Natural killer cell (primary cell): Measurements from ENCODE around the gene FGFR2. TPM values are rescaled to one million over a fixed set of nuclear protein-coding genes. Genes with fewer than 3 reads are reported as not detected.

Experiments
- ATAC-seq, 3 donors: fragments of 150-1000 bp in 2 of 3; fragments of 200-7000 bp in 1 of 3; cut with Tn5 transposase; 1 replicate in 1 of 3; 2 replicates in 2 of 3; pipeline ENCODE4 v1.10.0; 2021; ENCODE audit warnings: mild to moderate bottlenecking in 2 of 3, moderate library complexity in 2 of 3
- DNase-seq, 2 donors: peaks; one replicate each; pipeline versions ENCODE4 v3.0.0 to v3.0.0-alpha.2; 2013 to 2021; ENCODE audit warnings: mixed read lengths in 1 of 2
- H3K27ac ChIP-seq: one replicate; pipeline ENCODE4 v1.5.1; 2013; ENCODE audit warnings: mild to moderate bottlenecking, low read length
- H3K27me3 ChIP-seq: one replicate; pipeline ENCODE4 v1.6.1; 2013; ENCODE audit warnings: low read length; ENCODE audit not compliant: control insufficient read depth, insufficient read depth
- H3K36me3 ChIP-seq: one replicate; pipeline ENCODE4 v1.6.1; 2013; ENCODE audit warnings: low read length; ENCODE audit not compliant: control insufficient read depth, insufficient read depth
- H3K4me1 ChIP-seq: one replicate; pipeline ENCODE4 v1.6.1; 2013; ENCODE audit warnings: low read length; ENCODE audit not compliant: control insufficient read depth, insufficient read depth
- H3K4me3 ChIP-seq: one replicate; pipeline ENCODE4 v1.5.1; 2013; ENCODE audit warnings: low read length
- H3K9me3 ChIP-seq: one replicate; pipeline ENCODE4 v1.6.1; 2013; ENCODE audit warnings: low read length; ENCODE audit not compliant: control insufficient read depth, insufficient read depth
- H3K27ac Mint-ChIP-seq, 2 donors: one replicate each; pipeline ENCODE4 v1.8.0; 2022; ENCODE audit warnings: mild to moderate bottlenecking in 2 of 2, mixed read lengths in 2 of 2, moderate library complexity in 1 of 2
- H3K27me3 Mint-ChIP-seq, 2 donors: one replicate each; pipeline ENCODE4 v1.8.0; 2022; ENCODE audit warnings: low read depth in 2 of 2, mixed read lengths in 2 of 2
- H3K36me3 Mint-ChIP-seq: one replicate; pipeline ENCODE4 v1.8.0; 2022; ENCODE audit warnings: mixed read lengths
- H3K4me1 Mint-ChIP-seq, 2 donors: one replicate each; pipeline ENCODE4 v1.8.0; 2022; ENCODE audit warnings: mixed read lengths in 2 of 2
- H3K4me3 Mint-ChIP-seq: one replicate; pipeline ENCODE4 v1.8.0; 2022; ENCODE audit warnings: mild to moderate bottlenecking, moderate library complexity, mixed read lengths
- H3K9me3 Mint-ChIP-seq, 2 donors: one replicate each; pipeline ENCODE4 v1.8.0; 2022; ENCODE audit warnings: mixed read lengths in 2 of 2
- CTCF ChIP-seq: fragments of 200-600 bp; IDR thresholded peaks from one replicate; pipeline ENCODE4 v1.8.0; 2022; ENCODE audit warnings: antibody characterized with exemption
- WGBS: methylation state at CpG from one replicate; pipeline ENCODE4 v1.1.7; 2013; ENCODE audit warnings: missing lambda C conversion rate; ENCODE audit not compliant: insufficient coverage; 5-methylcytosine and 5-hydroxymethylcytosine counted together
- intact Hi-C: fragments of 100-400 bp; cut with micrococcal nuclease; formaldehyde crosslinking; loops from one replicate; pipeline ENCODE4 v1.14.2; 2022
- total RNA-seq, 4 donors: library from RNA; stranded (reverse); fragments of 120-200 nt in 1 of 4; gene quantifications; one replicate each; pipeline versions ENCODE4 v1.2.3 to v1.2.4, GENCODE V29; 2013 to 2022

The FGFR2 gene
- total RNA-seq, 3 donors from 2014 or later (not counting 1 experiment from before 2014, with no cell fraction given), result 0.72 to 5.6 TPM; not detected in 1

- ATAC-seq, result no peak
- intact Hi-C loops, result no loop called here
- Histone ChIP-seq H3K36me3 (no peaks in the 10 kb centered on the region), H3K4me1 (no peaks in the 10 kb centered on the region), H3K9me3 (no peaks in the 10 kb centered on the region), H3K4me3 (no peak overlapping the region), H3K27me3 (no peaks in the 10 kb centered on the region), H3K27ac (no peak overlapping the region)
- 89% methylated on average over 7 of the region's 7 CpGs for WGBS
- Mint-ChIP-seq H3K9me3 (no peaks in the 10 kb centered on the region), H3K4me1 (no peaks in the 10 kb centered on the region), H3K27ac (no peak overlapping the region), H3K27me3 (no peaks in the 10 kb centered on the region), H3K36me3 (no peaks in the 10 kb centered on the region), H3K4me3 (no peak overlapping the region)
- TF ChIP-seq CTCF, result no peak
- no peak for DNase-seq
These were observed 18.9 kb upstream of the FGFR2 start for GRCh38 chr10:121617176-121617575.

GRCh38 chr10:121616291-121616690 is 18.0 kb upstream of the FGFR2 start:
- H3K4me3 Mint-ChIP-seq, result no peak overlapping the region
- Histone ChIP-seq H3K27ac (no peak overlapping the region), H3K36me3 (no peaks in the 10 kb centered on the region), H3K4me3 (no peak overlapping the region), H3K4me1 (no peaks in the 10 kb centered on the region), H3K27me3 (no peaks in the 10 kb centered on the region), H3K9me3 (no peaks in the 10 kb centered on the region)
- ATAC-seq, result no peak
- H3K27me3 Mint-ChIP-seq, result no peaks in the 10 kb centered on the region
- H3K36me3 Mint-ChIP-seq, result no peaks in the 10 kb centered on the region
- H3K9me3 Mint-ChIP-seq, result no peaks in the 10 kb centered on the region
- intact Hi-C loops, result no loop called here
- DNase-seq, result no peak
- no peak overlapping the region for H3K27ac Mint-ChIP-seq
- WGBS, result 86% methylated on average over 11 of the region's 11 CpGs
- no peak for TF ChIP-seq CTCF
- no peaks in the 10 kb centered on the region for H3K4me1 Mint-ChIP-seq

- no peaks in the 10 kb centered on the region for H3K36me3 Mint-ChIP-seq
- no peaks in the 10 kb centered on the region for H3K4me1 ChIP-seq
- intact Hi-C loops, result no loop called here
- TF ChIP-seq CTCF, result no peak
- H3K27ac ChIP-seq, result no peak overlapping the region
- ATAC-seq (no peak), DNase-seq (no peak)
- H3K4me3 ChIP-seq, result no peak overlapping the region
- H3K36me3 ChIP-seq, result no peaks in the 10 kb centered on the region
- no peaks in the 10 kb centered on the region for H3K27me3 Mint-ChIP-seq
- no peak overlapping the region for H3K27ac Mint-ChIP-seq
- H3K4me1 Mint-ChIP-seq, result no peaks in the 10 kb centered on the region
- no peaks in the 10 kb centered on the region for H3K9me3 ChIP-seq
- WGBS, result 89% methylated on average over 7 of the region's 7 CpGs
- no peaks in the 10 kb centered on the region for H3K27me3 ChIP-seq
- H3K9me3 Mint-ChIP-seq, result no peaks in the 10 kb centered on the region
- H3K4me3 Mint-ChIP-seq, result no peak overlapping the region
These were observed 17.6 kb upstream of the FGFR2 start for GRCh38 chr10:121615836-121616235.

GRCh38 chr10:121615435-121615793 is 17.2 kb upstream of the FGFR2 start:
- Histone ChIP-seq H3K27me3 (no peaks in the 10 kb centered on the region), H3K27ac (no peak overlapping the region), H3K9me3 (no peaks in the 10 kb centered on the region), H3K4me1 (no peaks in the 10 kb centered on the region), H3K36me3 (no peaks in the 10 kb centered on the region), H3K4me3 (no peak overlapping the region)
- Mint-ChIP-seq H3K4me1 (no peaks in the 10 kb centered on the region), H3K9me3 (no peaks in the 10 kb centered on the region), H3K27me3 (no peaks in the 10 kb centered on the region), H3K27ac (no peak overlapping the region), H3K36me3 (no peaks in the 10 kb centered on the region), H3K4me3 (no peak overlapping the region)
- no peak for ATAC-seq
- intact Hi-C loops, result no loop called here
- 87% methylated on average over 10 of the region's 12 CpGs for WGBS
- TF ChIP-seq CTCF, result no peak
- DNase-seq, result no peak
